HepG2 (cell line): ENCODE results near the gene ANKRD44.

Experiments
- CEBPB ChIP-seq: IDR thresholded peaks from 2 replicates; pipeline ENCODE4 v1.6.1; 2011; ENCODE audit warnings: low read depth, low read length, improper control_type of control experiment, borderline replicate concordance
- ESRRA ChIP-seq: sonication (generic); formaldehyde crosslinking; IDR thresholded peaks from 2 replicates; pipeline ENCODE4 v1.5.1; 2020; ENCODE audit warnings: mild to moderate bottlenecking, low read depth, missing genetic modification reagents
- FOXM1 ChIP-seq: sonication (generic); formaldehyde crosslinking; IDR thresholded peaks from 2 replicates; pipeline ENCODE4 v1.5.0; 2020; ENCODE audit warnings: missing genetic modification reagents
- POLR2A ChIP-seq, 2 experiments: IDR thresholded peaks; 2 replicates each; pipeline ENCODE4 v1.6.1; 2011; ENCODE audit warnings: low read depth in 2 of 2, low read length in 2 of 2, mild to moderate bottlenecking in 1 of 2, moderate library complexity in 1 of 2; ENCODE audit not compliant: insufficient read depth in 1 of 2
- RARG ChIP-seq: sonication (generic); formaldehyde crosslinking; IDR thresholded peaks from 2 replicates; pipeline ENCODE4 v1.4.0; 2020; ENCODE audit warnings: low read depth, mild to moderate bottlenecking, missing genetic modification reagents
- SNRNP70 ChIP-seq: fragments of 200-400 bp; formaldehyde crosslinking; IDR thresholded peaks from 2 replicates; pipeline ENCODE4 v1.6.1; 2017; ENCODE audit warnings: mild to moderate bottlenecking, low read depth, low read length, moderate library complexity
- SRSF4 ChIP-seq: fragments of 200-400 bp; formaldehyde crosslinking; IDR thresholded peaks from one replicate; pipeline ENCODE4 v1.6.1; 2018; ENCODE audit warnings: mild to moderate bottlenecking, low read depth, low read length, moderate library complexity; ENCODE audit not compliant: poor library complexity, severe bottlenecking
- TF ChIP-seq, protein P1 (sequence below): sonication (generic); formaldehyde crosslinking; IDR thresholded peaks from 2 replicates; pipeline ENCODE4 v1.4.0; 2020; ENCODE audit warnings: low read depth, mild to moderate bottlenecking, missing genetic modification reagents
- TF ChIP-seq, protein P2 (sequence below): sonication (generic); formaldehyde crosslinking; IDR thresholded peaks from 2 replicates; pipeline ENCODE4 v1.5.0; 2020; ENCODE audit warnings: mild to moderate bottlenecking, missing genetic modification reagents, moderate library complexity
- TF ChIP-seq, protein P3 (sequence below): sonication (generic); formaldehyde crosslinking; IDR thresholded peaks from 2 replicates; pipeline ENCODE4 v1.4.0; 2020; ENCODE audit warnings: missing genetic modification reagents, borderline replicate concordance

DNA sequence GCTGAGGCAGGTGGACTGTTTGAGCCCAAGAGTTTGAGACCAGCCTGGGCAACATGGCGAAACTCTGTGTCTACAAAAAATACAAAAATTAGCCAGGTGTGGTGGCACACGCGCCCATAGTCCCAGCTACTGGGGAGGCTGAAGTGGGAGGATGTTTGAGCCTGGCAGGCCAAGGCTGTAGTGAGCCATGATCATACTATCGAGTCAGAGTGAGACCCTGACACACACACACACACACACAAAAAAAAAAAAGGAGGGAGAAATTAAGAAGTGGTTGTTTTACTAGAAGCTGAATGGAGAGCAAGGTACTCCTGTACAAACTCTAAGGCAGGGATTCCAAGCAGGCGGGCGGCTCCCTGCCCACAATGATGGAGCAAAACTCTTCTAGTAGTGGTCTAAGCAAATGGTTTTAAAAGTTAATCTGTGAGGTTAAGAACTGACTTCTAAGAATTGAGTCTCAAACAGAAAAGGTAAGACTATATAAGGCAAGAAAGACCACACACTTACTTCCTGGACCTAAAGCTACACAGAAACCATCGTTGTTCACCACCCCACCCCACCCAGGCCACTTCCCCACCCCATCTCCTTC is 2.6 kb downstream of the ANKRD44 start:
- TF ChIP-seq ESRRA (CRISPR knock-in tag): no peak
- TF ChIP-seq SNRNP70: no peak
- TF ChIP-seq, protein P1, sequence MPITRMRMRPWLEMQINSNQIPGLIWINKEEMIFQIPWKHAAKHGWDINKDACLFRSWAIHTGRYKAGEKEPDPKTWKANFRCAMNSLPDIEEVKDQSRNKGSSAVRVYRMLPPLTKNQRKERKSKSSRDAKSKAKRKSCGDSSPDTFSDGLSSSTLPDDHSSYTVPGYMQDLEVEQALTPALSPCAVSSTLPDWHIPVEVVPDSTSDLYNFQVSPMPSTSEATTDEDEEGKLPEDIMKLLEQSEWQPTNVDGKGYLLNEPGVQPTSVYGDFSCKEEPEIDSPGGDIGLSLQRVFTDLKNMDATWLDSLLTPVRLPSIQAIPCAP (CRISPR knock-in tag): no peak
- TF ChIP-seq, protein P2, sequence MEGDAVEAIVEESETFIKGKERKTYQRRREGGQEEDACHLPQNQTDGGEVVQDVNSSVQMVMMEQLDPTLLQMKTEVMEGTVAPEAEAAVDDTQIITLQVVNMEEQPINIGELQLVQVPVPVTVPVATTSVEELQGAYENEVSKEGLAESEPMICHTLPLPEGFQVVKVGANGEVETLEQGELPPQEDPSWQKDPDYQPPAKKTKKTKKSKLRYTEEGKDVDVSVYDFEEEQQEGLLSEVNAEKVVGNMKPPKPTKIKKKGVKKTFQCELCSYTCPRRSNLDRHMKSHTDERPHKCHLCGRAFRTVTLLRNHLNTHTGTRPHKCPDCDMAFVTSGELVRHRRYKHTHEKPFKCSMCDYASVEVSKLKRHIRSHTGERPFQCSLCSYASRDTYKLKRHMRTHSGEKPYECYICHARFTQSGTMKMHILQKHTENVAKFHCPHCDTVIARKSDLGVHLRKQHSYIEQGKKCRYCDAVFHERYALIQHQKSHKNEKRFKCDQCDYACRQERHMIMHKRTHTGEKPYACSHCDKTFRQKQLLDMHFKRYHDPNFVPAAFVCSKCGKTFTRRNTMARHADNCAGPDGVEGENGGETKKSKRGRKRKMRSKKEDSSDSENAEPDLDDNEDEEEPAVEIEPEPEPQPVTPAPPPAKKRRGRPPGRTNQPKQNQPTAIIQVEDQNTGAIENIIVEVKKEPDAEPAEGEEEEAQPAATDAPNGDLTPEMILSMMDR (CRISPR knock-in tag): no peak
- no peak for TF ChIP-seq CEBPB
- TF ChIP-seq FOXM1 (CRISPR knock-in tag): no peak
- TF ChIP-seq SRSF4: no peak
- TF ChIP-seq POLR2A (IDR thresholded peaks at IDR 0.05; ENCODE audit: insufficient read depth in 1 of 2, low read depth in 2 of 2, low read length in 2 of 2): no peak
- TF ChIP-seq RARG (CRISPR knock-in tag): no peak
- TF ChIP-seq, protein P3, sequence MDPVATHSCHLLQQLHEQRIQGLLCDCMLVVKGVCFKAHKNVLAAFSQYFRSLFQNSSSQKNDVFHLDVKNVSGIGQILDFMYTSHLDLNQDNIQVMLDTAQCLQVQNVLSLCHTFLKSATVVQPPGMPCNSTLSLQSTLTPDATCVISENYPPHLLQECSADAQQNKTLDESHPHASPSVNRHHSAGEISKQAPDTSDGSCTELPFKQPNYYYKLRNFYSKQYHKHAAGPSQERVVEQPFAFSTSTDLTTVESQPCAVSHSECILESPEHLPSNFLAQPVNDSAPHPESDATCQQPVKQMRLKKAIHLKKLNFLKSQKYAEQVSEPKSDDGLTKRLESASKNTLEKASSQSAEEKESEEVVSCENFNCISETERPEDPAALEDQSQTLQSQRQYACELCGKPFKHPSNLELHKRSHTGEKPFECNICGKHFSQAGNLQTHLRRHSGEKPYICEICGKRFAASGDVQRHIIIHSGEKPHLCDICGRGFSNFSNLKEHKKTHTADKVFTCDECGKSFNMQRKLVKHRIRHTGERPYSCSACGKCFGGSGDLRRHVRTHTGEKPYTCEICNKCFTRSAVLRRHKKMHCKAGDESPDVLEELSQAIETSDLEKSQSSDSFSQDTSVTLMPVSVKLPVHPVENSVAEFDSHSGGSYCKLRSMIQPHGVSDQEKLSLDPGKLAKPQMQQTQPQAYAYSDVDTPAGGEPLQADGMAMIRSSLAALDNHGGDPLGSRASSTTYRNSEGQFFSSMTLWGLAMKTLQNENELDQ (CRISPR knock-in tag): no peak
